NCI-H748 (cell line): ENCODE measurements around the gene NANOG.
"Not testable (repeated sequence)": the region's sequence is repeated elsewhere in the genome, so short reads cannot be mapped to it uniquely, and the experiment has no call there.

Experiments
- DNase-seq: peaks from one replicate; lab custom pipeline; 2025; ENCODE audit not compliant: unreplicated experiment; lab: John Stamatoyannopoulos, UW

Gene NANOG

DNA sequence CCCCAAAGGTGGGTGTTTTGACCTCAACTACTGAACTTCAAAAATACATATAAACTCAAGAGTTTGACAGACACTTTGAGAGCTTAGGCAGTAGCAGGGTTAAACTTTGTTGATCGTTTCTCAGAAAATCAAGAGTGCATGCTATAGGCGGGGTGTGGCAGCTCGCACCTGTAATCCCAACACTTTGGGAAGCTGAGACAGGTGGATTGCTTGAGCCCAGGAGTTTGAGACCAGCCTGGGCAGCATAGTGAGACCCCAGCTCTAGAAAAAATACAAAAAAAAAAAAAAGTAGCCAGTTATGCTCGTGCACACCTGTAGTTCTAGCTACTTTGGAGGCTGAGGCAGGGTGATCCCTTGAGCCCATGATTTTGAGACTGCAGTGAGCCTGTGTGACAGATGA lies 12.3 kb downstream of the NANOG start:
- no peak for DNase-seq

DNA sequence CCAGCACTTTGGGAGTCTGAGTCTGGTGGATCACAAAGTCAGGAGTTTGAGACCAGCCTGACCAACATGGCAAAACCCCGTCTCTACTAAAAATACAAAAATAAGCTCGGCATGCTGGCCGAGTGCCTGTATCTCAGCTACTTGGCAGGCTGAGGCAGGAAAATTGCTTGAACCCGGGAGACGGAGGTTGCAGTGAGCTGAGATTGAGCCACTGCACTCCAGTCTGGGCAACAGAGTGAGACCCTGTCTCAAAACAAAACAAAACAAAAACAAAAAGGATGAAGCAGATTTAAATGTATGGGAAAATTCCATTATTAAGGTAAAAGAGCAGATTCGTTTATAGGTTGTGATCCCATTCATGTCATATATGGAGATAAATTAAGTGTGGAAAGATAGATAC lies 17.1 kb downstream of the NANOG start:
- not testable (repeated sequence) for DNase-seq

DNA sequence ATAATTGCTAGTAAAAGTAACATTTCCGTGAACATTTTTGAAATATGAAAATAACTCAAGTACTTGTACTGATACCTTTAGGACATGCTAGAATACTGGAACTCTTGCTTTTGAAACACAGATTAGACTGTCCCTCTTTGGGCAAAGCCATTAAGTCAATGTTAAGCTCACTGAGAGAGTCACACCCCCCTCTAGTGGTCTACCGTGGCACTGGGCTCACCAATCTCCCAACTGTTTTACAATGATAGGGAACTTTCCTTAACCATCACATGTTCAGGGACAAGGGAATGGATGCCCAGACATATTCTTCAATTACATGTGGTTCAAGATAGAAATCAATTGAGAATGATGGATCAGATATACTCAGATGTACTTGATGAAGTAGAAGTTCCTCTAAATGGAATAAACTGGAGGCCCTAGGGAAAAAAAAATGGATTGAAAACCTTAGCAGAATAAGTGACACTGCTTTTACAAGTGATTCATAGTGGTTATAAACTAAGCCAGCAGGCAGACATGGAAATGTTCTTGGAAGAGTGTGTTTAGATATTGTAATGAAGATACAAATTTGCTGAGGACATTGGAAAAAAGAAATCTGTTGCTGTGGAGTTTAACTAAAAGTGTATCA lies 17.8 kb downstream of the NANOG start:
- peak; percentile 30 for DNase-seq

DNA sequence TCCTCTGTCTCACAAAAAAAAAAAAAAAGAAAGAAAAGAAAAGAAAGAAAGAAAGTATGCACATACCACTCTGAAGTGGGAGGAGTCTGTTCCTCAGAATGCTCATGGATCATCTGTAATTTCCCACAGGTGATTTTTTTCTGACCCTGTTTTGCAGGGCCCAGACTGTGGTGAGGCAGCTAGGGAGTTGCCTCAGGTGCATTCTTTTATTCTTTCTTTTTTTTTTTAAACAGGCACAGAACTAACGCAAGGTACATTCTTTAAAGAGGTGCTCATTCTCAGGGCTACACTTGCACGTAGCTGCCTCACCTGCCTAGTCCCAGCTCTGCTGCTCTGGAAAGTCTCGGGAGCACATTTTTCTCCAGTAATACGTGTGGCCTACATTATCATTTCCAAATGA lies 36.6 kb downstream of the NANOG start:
- DNase-seq = not testable (repeated sequence)

DNA sequence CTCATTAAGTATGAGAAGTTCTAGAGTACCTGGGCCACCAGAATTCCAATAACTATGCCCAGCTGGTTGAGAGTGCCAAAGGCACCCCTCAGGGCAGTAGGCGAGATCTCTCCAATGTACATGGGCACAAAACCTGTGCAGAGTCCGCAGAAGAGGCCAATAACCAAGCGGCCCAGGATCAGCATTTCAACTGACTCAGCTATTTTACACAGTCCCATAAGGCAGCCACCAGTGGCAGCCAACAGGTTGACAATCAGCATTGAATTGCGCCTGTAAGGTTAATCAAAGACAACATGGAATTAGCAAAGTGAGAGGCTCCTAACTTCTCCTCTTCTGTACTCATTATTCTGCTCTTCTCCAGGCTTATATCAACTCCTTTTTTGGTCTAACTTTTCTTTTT lies 40.5 kb downstream of the NANOG start:
- not testable (repeated sequence) for DNase-seq

DNA sequence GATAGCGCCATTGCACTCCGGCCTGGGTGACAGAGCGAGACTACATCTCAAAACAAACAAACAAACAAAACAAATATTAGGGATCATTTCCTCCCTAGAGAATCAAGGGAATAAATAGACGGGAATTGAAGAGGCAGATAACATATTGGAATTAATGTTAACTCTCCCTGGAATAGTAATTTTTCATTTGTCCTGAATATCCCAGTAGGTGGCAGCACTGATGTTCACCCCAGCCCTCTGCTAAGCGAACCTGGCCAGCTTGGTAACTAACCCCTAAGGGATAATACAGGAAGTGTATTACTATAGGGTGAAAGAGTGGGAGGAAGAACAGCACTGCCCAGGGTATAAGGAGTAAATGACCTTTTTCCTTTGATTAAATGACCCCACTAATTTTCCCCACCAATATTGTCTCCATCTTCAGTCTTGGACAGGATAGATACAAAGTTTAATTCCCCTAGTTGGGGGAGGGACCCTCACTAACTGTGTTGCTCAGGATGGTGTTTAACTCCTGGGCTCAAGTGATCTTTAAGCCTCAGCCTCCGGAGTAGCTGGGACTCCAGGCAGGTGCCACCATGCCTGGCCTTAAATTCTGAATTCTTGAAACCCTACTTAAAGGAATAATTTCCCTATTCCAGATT lies 43.0 kb downstream of the NANOG start:
- peak; percentile 40 for DNase-seq

DNA sequence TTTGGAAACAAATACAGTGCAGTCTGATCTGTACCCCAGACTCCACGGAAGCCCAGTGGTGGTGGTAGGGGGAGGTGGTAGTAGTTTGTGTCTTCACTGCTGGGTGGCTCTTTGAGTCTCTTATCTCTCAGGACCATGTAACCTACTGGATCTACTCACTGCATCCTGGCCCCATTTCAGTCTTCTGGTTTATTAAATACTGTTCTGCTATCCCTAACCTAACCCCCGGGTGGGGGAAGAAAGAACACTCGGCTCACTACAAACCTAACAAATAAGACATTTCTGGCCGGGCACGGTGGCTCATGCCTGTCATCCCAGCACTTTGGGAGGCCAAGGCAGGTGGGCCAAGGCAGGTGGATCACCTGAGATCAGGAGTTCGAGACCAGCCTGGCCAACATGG lies 44.0 kb downstream of the NANOG start:
- not testable (repeated sequence) for DNase-seq

DNA sequence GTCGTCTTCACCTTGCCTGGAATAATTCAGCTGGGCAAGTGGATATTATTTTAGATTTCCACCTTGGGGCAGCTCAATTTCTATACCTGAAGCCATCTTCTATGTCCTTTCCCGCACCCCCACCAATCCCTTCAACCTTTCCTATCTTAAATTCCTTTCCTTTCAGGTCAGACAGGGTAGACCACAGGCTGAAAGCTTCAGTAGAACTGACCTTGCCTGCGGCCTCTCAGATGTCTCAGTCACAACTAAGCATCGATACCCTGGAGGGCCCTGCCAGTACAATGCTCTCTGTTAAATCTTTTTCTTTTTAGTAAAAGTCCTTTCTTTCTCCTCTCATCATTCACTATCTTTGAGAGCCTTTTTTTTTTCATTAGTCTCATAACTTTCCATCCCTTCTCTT lies 44.6 kb downstream of the NANOG start:
- DNase-seq = no peak

DNA sequence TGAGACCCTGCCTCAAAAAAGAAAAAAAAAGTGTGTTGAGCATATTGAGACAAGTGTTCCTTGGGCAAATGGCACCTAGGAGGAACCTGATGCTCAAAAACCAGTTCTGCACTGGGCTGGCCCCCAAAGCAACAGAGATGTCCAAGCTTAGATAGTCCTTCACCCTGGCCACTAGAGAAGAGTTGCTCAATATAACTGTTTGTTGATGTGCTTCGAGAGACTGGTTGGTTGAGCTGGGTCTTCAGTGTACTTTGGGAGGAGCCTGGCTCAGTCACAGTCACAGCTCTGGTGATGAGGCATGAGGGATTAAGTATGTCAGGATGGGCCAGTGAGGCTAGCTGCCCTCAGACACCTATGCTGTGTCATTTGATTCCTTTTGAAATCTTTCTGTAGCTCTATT lies 45.5 kb downstream of the NANOG start:
- no peak for DNase-seq

DNA sequence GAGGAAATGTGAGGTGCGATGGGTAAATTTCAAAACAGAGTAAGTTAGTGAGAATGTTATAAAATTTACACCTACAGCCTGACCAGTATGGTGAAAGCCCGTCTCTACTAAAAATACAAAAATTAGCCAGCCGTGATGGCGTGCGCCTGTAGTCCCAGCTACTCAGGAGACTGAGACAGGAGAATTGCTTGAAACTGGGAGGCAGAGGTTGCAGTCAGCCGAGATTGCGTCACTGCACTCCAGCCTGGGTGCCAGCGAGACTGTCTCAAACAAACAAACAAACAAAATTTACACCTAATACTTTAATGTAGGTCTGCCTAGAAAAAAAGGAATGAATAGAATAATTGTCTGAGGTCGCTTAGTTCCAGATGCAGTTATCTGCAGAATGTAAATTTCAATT lies 45.9 kb downstream of the NANOG start:
- DNase-seq = no peak

DNA sequence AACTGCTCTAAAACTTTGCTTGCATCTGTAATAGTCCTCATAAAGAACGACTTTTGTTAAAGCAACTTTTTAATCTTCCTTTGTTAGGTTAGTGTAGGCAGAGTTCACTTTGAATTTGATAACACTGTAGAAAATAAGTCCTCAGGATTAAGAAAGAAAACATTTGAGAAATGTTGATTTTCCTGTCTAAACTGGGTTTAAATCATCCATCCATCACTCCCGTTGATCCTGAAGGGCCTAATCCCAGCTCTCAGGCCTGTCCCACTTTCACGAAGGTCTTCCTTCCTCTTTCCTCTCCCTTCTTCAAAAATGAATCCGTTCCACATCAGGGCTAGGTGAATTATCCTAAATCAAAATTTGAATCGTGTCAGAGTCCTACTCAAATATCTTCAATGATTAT lies 46.6 kb downstream of the NANOG start:
- no peak for DNase-seq

DNA sequence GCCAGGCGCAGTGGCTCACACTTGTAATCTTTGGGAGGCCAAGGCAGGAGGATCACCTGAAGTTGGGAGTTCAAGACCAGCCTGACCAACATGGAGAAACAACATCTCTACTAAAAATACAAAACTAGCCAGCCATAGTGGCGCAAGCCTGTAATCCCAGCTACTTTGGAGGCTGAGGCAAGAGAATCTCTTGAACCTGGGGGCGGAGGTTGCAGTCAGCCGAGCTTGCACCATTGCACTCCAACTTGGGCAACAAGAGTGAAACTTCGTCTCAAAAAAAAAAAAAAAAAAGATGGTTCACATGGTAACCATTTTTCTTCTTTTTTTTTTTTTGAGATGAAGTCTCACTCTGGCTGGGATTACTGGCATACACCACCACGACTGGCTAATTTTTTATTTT lies 48.2 kb downstream of the NANOG start:
- no peak for DNase-seq

DNA sequence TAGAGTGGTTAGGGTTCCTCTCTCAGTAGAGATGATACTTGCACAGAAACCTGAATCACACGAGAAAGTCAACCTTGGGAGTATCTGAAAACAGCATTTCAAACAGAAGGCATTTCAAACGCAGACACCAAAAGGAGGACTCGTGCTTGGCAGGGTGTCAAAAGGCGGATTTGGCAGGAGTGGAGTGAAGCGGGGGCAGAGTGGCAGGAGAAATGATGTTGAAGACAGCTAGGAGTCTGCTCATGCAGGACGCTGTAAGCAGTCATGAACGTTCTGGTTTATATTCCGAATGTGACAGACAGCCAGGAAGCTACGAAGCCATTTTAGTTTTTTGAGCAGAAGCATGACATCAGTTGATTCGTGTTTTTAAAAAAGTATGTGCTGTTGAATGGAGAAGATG lies 50.0 kb downstream of the NANOG start:
- DNase-seq = not testable (repeated sequence)

DNA sequence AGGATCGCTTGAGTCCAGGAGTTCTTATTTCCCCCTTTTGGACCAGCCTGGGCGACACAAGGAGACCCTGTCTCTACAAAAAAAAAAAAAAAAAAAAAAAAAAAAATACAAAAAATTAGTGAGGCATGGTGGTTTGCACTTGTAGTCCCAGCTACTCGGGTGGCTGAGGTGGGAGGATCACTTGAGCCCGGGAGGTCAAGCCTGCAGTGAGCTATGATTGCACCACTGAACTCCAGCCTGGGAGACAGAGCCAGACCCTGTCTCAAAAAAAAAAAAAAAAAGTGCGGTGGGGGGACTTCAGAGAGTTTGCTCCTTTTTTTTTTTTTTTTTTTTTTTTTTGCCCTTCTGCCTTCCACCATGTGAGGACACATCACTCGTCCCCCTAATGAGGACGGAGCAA lies 50.6 kb downstream of the NANOG start:
- DNase-seq = not testable (repeated sequence)

DNA sequence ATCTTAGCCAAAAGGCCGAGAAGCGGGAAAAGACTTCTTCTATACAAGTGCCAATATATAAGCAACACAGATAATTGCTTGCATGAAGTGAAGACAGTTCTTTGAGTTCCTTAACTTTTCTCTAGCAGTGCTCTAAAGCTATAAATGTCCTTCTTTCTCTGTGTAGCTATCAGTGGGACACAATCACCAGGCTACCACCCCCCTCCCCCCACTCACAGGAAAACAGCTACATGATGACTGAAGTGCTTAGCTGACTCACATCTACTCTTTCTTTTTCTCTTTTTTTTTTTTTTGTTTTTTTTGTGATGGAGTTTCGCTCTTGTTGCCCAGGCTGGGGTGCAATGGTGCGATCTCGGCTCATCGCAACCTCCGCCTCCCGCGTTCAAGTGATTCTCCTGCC lies 53.2 kb downstream of the NANOG start:
- not testable (repeated sequence) for DNase-seq

DNA sequence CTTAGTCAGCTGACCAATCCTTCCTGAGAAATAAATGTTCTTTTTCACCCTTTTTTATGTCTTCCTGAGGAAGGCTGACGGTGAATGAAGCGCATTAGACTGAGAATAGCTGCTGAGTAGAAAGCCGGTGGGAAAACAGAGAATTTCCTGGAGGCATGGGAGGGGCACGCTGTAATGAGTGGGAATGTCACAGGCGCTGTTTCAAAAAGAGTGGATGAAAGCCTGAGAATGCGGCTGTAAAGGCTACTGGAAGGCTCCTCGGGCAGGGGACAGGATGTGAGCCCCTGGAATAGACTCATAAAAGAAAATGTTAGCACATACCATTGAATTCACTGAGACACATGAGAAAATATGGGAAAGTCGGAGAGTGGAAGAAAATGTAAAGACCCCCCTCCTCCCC lies 53.9 kb downstream of the NANOG start:
- peak; percentile 4 for DNase-seq

DNA sequence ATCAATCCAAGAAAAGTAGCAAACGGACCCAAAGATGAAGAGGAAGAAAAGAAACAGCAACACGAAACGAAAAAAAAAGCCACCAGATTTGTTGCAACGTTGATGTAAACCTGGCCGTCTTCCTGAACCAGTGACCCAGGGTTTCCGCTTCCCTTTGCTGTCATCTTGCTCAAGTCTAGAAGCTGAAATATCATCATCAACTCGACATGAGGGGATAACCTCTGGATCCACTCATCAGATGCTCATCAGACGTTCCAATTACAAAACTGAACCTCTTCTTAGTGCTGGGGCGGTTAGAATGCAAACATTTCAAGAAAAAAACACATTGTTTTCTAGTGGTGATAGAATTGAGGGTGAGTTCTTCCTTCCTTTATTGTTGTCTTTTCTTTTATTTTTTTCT lies 54.4 kb downstream of the NANOG start:
- DNase-seq = not testable (repeated sequence)

DNA sequence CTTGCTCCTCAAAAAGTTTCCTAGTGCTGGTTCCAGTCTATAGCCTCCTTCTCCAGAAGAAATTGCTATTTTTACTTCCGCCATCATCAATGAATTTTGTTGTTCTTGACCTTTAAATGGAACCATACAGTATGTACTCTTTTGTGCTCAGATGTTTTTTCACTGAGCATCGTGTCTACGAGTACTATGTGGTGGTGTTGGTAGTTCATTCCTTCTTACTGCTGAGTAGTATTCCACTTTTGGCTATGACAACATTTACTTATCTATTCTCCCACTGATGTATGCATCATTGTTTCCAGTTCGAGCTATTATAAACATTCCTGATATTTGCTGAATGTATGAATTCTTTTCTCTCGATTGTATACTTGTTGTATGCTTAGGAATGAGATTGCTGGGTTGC lies 54.9 kb downstream of the NANOG start:
- DNase-seq = no peak

DNA sequence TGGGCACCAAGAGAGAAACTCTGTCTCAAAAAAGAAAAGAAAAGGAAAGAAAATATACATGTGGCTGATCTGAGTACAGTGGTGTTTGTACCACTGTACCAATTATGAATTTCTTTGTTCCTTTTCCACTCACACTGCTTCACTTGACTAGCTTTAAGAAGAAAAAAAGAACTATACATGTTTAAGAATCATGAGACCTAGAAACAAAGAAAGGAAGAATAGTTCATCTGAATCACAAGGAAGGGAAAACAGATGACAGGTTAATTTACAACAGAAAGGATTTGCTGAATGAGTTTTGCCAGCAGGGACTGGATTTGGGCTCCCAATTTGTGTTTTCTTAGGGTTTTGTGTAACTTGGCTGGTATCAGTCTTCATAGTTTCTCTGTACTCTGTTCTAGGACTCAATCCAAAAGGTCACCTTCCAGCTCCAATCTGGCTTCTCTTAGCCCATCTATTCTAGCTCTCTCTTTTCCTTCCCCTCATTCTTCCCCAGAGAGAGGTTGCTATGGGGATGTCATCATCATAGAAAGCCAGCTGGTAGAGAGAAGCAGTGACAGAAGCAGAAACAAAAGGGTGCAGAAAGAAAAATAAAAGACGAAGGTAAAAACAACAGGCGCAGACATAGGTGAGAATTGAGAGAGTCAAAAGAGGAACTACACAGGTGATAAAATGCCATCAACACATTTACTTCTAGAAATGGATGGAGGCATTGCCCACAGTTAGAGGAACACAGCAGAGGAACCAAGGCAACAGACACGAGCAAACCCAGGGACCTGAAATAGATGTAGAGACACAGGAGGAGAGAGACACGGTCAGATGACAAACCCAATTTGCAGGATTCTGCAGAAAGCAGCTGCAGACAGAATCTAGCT lies 58.3 kb downstream of the NANOG start:
- not testable (repeated sequence) for DNase-seq

DNA sequence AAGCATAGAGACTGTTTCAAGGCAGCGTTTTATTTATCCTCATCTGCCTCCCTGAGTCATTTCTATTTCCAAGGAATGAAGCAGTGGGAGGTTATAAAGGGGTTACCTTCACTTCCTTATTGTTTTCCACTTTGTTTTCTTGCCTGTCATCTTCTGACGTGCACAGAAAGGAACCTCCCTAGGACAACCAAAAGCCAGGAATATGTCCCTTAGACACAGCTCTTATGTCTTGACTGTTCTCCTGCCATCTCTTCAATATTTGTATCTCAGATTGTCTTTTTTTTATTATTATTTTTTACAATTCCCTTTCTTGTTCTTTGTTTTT lies 58.9 kb downstream of the NANOG start:
- not testable (repeated sequence) for DNase-seq
